DMS 273 treated with DMSO at 0.1 percent for 48 hours (cell line): ENCODE results near the gene SMAD6.
"Not testable (repeated sequence)": the region's sequence is repeated elsewhere in the genome, so short reads cannot be mapped to it uniquely, and the experiment has no call there.

Experiments
- DNase-seq: peaks from one replicate; lab custom pipeline; 2025; lab: John Stamatoyannopoulos, UW

SMAD6 gene

DNA sequence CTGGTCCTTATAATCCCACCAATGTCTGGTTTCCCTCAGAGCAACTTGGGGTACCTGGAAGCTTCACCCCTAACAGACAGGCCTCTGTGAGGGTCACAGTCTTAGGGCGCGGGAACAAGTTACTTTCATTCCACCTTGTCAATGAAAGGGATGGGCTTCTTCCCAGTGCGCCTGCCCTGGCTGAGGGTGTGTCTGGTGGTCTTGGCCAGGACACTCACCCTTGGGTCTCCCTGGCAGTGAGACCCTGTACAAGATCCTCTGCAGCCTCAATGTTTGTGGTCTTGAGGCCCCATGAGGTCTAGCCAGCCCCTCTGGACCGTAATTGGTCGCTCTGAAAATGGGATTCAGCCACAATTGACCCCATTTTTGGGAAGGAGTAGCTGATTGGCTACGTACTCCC lies 40.2 kb downstream of the SMAD6 start:
- DNase-seq, result no peak

DNA sequence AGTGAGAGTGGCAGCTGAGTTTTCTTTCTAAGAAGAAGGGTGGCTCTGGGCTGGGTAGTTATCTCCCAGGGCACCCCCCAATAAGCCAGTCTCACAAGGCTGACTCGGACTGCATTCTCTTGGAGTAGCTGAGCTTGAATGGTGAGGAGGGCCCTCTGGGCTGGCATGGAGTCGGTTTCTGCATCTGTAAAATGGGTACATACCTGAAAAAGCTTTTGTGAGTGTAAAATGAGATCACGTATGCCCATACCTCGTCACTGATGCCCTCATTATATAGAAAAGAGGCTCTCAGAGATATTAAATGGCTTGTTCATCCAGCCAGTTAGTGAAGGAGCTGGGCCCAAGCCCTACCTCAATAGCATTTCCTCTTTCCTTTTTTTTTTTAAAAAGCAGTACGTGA lies 41.2 kb downstream of the SMAD6 start:
- DNase-seq, result no peak

DNA sequence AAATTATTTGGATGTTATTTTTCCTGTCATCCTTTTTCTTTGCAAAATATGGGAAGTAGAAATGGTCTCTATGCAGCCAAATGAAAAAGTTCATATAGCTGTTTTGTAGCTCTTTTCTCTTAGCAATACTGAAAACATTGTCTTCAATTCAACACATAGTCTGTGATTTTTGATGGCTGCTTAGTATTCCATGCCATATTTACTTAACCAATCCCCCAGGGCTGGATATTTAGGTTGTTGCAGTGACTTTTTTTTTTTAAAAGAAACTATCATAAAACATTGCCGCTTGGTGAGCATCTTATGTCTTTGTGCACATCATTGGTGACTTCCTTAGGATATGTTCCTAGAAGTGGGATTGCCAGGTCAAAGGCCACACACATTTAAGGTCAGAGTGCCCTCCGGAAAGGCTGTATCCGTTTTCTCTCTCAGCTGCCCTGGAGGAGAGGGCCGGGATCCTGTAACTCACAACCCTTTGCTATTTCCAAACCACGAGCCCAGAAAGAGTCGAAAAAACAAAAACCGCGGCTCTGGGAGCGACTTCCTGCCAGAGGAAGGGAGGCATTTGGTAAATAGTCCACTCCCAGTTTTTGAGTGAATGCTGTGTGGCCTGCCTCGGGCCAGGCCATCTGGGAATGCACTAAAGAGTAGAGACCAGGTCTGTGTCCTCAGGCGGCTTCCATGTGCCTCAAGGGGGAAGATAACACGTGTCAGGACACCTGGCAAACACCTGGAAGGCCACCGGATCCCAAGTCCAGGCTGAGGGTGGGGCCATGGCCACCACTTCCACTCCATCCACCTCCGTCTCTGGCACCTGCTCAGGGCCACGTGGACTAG lies 41.9 kb downstream of the SMAD6 start:
- no peak for DNase-seq

DNA sequence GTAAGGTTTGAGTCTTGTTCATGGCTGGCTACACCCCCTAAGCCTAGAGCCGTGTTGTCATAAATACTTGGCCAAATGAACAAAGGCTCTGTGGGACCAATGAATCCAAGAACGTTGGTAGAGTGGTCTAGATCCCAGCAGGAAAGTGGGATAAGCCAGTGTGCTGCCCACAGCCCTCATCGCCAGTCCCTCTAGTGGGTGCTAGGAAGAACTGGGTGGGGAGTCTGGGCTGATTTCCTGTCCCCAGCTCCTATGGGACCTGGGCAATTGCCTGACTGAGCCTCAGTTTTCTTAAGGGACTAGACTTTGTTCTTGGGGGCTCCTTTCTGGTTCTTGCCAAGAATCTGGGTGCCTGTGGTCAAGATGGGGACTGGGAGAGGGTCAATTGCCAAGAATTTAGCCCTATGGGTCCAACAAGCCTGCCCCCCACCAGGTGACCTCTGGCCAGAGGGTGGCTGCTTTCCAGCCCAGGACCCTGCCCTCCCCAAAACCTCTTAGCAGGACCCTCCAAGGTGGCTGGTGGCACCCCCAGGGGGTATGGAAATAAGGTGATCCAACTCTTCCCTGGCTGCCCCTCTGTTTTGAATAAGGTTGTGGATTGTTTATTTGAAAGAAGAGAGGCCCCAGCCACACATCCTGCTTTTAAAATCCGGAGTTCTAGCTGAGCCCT lies 42.7 kb downstream of the SMAD6 start:
- no peak for DNase-seq

DNA sequence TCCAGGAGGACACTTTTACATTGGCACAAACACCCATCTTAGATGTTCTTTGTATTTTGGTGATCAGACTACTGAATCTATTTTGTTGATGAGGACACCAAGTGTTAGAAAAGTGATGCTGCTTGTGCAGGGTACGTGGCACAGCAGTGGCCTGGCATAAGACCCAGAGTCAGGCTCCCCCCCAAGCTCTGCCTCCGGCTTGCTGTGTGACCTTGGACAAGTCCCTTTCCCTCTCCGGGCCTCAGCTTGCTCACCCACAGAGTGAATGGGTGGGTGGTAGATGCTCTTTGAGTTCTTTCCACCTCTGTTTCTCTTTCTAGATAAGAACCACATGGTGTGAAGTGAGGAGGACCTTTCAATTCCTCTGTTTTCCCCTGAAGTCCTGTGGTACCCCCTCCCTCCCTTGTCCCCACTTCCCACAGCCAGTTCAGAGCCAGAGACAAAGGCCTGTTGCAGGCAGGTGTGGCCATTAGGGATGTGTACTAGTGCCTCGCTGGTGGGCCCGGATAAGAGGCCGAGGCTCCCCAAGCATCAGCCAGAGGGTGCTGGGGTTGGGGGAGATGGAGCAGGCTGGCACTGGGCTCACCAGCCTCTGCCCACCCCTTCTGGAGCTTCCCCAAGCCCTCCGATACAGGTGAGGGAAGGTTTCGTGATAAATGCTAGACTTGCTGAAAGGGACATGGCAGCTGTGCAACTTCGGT lies 43.6 kb downstream of the SMAD6 start:
- DNase-seq, result no peak

DNA sequence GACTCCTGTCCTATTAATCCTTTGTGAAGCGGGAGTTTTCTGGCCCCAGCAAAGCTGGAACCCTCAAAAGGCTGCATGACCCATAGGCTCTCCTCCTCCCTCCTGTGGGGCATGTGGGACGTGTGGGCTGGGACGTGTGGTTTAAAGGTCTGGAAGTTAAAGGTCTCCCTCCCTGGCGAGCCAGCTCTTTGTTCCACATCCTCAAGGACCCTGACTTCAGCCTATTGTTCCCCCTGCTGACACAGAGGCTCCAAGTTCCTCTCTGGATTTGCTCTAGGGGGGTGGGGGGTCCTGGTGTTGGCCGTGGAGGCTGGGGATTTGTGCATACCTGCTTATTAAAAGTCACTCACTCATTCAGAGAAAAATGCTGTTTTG lies 44.2 kb downstream of the SMAD6 start:
- DNase-seq, result no peak

DNA sequence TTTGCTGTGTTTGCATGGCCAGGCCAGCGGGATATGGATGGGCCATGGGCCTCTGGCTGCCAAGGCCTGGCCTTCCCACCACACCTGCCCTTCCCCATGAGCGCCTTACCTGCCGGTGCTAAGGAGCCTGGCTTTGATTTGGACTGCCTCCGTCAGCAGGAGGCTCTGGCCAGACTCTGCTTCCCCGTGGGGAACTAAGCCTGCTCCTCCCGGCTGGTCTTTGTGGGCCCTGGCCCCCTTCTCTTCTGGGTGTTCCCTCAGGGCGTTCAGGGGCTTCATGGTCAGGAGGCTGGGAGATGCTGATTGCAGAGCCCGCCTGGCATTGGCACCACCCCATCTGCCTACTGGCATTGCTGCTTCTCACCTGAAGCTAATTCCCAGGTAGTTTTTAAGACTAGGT lies 45.2 kb downstream of the SMAD6 start:
- no peak for DNase-seq

DNA sequence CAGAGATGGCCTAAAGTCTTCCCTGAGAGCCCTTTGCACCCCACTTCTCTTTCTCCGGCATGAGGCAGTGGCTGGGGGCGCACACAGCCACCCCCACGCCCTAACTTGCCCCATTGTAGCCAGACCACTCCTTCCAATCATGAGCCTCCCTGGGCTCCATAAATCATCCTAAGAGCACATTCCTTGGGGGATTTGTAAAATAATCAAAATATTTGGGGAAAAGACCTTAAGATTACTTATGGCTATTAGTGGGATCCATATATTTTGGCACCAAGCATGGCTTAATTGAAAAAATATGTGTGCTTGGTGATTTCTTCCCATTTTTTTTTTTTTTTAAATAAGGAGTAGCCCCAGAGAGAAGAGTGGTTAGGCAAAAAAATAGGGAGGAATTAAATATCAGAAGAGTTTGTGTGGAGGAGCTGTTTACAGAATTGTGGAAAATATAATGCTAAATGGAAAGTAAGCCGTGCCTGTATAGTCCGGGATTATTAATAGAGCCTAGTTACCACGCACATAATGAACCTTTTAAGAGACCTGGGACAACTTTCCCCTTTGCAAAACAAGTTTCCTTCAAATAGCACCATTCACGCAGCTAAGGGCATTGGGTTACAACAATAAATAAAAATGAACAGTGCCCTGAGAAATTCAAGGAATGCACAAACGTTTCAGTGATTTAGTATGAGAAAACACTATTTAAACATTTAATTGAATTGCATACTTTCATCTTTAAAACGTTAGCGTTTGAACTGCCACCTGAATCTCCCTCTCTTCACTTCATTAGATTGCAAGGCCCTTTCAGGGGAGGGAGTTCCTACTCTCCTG lies 46.1 kb downstream of the SMAD6 start:
- no peak for DNase-seq

DNA sequence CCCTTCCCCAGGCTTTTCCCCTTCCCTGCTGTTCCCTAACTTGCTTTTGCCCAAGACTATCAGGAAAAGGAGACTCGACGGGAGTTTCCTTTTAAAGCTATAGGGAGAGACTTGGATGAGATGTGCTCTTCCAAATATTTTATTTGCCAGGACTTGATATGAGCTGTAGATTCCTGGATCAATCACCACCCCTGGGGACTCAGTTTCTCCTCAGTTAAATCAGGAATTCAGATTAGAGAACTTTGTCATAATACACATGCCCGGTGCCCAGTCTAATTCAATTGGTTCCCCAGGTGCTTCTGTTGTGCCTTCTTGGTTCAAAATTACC lies 46.6 kb downstream of the SMAD6 start:
- no peak for DNase-seq

DNA sequence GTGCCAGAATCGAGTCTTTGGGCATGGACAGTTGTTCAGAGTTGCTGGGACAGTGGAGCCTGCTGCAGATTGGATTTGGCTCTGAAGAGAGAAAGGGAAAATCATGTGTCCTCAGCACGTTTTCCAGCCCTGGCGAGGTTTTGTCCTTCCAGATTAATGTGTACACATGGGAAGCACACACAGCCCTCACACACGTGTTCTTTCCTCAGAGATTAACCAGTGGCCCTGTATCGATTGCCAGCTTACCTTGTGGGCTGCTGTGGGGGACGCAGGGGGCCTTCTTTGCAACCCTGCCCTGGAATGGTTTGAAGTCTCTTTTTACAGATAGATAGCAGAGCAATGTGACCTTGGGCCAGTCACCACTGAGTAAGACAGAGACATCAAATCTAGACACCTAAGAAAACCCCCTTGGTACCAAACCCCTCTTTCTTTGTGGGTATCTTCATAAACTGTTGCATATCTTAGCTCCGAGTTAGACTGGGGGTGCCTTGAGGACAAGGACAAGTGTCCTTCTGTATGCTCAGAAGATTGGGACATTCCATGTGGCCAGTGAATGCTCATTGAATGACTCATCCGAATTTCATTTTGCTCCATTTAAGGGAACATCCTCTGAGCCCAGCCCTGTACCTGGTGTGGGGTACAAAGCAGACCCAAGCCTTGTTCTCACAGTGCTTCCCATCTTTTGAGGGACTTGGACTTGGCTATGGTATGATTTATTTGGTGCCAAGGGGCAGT lies 48.0 kb downstream of the SMAD6 start:
- no peak for DNase-seq

DNA sequence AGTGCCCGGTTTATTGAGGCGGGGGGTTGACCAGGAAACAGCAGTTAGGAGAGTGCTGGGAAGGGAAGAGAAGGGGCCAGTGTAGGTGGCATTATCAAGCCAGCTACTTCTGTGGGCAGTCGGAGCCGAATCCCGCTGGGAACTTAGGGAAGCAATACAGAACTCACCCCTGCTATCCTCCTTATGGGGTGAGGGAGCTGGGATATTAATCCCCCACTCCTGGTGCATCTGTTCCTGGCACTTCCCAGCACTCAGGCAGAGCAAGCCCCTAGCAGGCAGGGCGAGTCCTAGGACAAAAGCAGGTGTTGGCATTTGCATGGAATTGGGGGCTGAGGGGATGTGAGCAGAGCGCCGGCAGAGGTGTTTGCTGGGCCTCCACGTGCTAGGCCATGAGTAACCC lies 48.6 kb downstream of the SMAD6 start:
- DNase-seq, result no peak

DNA sequence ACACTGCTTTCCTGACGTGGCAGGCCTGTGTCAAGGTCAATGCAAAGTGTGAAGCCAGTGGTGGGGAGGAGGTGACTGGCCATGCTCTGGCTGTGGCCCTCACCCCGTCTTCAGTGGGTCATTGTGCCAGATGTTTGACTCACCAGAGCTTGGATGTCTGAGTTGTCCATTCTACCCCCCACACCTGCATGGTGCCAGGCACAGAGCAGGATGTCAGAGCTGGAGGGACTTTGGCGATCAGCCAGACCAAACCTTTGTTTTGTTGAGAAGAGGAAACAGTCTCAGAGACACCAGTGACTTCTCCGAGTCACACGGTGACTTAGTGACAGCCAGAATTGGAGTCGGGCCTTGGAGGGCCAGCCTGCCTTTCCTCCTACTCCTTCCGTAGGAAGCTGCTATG lies 49.5 kb downstream of the SMAD6 start:
- no peak for DNase-seq

DNA sequence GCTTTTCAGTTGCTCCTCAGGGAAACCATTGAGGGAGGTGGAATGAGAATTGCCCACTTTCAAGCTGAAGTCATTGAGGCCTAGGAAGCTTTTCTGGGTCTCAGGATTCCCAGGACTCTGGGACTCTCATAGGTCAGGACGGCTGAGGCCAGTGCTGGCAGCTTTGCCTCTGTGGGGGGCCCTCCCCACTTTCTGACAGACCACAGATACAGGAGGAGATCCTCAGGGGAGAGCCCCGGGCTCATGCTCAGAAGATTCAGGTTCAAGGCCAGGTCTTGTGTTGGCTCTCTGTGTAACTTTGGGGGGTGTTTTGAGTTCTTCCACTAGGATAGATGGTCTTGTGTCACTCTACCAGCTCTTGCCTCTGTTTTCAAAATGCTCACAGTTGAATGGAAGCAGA lies 50.0 kb downstream of the SMAD6 start:
- no peak for DNase-seq

DNA sequence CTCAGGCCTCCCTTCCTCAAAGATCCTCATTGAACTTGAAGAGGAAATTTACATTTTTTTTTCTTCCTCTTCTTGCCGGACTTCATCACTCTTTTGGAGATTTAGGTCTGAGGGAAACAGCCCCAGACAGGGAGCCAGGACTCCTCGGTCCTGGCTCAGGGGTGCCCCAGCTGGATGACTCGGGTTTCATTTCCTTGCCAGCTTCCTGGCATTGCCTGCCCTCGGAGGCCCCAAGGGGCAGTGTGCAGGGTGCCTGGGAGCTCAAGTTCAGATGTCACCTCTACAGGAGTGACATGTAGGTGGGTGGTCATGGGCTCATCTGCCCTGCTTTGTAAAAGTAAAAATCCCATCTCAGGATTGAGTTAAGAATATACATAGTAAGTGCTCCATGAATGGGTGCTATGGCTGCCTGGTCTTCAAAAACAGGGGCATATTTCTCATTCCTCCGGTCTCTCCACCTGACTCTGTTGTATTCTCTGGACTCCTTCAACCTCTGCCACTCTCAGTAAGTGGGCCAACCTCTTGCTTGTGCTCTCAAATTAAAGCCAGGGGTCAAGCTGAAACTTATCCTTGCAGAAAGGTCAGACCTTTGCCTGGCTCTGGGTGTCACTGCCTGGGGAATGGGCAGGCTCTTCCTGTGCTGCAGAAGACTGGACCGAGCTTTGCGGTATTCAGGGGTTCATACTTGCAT lies 51.8 kb downstream of the SMAD6 start:
- DNase-seq, result no peak

DNA sequence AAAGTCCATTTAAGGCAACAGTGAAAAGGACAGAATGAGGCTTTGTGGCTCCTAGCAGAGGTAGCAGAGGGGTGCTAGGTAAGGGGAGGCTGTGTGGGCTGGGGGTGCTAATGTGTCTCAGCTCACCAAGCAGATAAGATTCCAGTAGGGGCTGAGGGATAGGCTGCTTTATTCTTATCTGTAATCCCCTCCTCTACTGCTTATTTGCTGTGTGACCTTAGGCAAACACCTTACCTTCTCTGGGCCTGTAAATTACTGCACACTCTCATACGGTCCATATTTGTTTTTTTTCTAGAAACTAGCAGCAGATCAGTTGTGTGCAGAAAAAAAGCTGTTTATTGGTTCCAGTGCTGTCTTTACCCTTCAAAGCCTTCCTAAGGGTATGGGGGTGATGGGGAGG lies 52.8 kb downstream of the SMAD6 start:
- no peak for DNase-seq

DNA sequence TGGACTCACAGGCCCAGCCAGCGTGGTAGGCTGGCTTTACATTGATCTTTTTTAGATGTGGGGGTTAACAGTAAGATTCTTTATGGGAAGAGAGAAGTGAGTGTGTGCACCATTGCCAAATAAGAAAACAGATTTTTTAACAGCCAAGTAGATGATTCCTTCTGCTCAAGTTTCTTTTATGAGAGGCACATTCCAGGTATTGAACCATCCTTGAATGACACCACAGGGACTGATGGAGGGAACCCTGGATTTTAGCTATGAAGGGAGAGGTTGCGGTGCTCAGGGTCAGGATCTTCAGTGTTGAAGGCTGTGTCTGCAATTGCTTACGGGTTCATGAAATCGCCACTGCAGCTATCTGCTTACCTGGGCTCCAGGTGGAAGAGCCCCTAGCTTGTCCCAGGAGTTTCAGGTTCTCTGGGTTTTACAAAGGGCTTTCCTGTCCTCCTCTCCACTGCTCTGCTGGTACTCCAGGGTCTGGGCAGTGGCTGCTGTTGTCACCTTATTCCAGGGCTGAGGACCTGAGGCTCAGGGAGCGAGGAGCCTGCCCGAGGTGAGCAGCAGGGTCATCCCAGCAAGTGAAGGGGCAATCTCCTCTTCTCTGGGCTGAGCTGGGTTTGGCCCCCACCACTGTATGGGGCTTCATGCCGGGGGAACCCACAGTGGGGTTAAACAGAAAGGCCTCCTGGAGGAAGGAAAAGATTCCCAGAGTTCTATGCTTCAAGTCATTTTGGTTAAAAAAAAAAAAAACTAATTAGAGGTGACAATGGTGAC lies 53.4 kb downstream of the SMAD6 start:
- DNase-seq, result no peak

DNA sequence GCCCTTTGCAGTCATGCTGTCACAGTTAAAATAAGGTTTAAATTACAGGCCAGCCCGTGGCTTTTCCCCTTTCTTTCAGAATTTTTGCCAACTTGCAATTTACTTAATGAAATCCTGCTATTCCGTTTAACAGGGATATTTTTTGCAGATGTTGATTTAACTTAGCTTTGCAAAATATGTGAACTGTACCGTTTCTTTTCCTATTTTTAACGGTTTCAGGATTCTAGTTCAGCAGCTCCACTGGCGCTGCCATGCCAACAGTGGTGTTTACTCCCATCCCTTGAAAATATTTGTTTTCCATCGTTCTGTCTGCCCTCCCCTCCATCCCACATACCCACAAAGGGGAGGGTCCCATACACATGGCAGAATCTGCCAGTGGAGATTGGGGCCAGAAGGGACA lies 54.3 kb downstream of the SMAD6 start:
- DNase-seq, result no peak

DNA sequence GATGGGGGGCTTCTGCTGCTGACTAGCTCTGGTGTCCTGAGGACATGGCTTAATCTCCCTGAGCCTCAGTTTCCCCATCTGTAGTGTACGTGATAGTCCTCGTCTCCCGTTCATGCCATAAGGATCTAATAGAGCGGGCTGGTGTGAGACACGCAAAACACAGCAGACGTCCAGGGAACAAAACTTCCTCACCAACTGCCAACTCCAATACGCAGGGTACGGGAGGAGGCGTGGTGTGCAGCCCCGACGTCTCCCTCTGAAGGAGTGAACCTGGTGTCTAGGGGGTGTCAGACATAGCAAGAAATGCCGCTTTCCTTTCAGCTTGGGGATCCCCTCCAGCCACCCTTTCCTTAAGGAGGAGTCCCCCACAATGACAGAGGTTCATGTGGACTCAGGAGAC lies 55.0 kb downstream of the SMAD6 start:
- no peak for DNase-seq

DNA sequence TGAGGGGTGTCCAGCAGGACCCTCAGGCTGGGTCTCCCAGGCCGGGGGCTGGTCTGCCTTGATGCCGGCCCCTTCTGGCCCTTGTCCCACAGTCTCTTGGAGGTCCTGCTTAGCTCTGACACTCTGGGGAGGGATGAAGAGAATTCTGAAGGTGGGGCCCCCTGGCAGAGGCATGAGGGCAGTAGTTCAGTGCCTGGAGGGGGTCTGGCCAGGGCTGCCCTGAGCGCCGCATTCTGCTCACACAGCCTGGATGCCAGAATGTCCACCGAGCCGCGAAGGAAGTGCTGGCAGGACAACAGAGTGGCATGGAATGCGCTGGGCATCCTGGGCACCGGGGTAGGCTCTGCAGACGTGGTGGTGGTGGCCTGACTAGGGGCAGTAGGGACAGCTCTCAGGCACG lies 55.5 kb downstream of the SMAD6 start:
- no peak for DNase-seq

DNA sequence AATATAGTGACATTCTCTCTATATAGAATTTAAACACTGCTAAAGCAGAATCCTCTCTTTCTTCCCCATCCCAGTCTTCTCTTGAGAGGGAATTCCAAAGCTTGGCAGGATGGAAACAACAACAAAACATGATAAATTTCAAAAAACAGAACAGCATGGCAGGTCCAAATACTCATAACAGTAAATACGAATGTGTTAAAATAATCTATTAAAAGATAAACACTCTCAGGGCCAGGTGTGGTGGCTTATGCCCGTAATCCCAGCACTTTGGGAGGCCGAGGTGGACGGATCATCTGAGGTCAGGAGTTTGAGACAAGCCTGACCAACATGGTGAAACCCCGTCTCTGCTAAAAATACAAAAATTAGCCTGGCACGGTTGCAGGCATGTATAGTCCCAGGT lies 56.2 kb downstream of the SMAD6 start:
- DNase-seq, result not testable (repeated sequence)
